GM18502 (cell line): ENCODE results near the gene C1orf115.

Experiments used
- ATAC-seq: cut with Tn5 transposase; IDR thresholded peaks from one replicate; pipeline ENCODE4 v1.9.1; 2021; ENCODE audit warnings: mild to moderate bottlenecking; ENCODE audit not compliant: unreplicated experiment, poor library complexity

The C1orf115 gene

GRCh38 chr1:220692436-220693228 lies 2.5 kb downstream of the C1orf115 start:
- no peak for ATAC-seq

GRCh38 chr1:220694866-220695382 lies 4.8 kb downstream of the C1orf115 start:
- ATAC-seq, result no peak

GRCh38 chr1:220695426-220695825 lies 5.3 kb downstream of the C1orf115 start:
- no peak for ATAC-seq

DNA sequence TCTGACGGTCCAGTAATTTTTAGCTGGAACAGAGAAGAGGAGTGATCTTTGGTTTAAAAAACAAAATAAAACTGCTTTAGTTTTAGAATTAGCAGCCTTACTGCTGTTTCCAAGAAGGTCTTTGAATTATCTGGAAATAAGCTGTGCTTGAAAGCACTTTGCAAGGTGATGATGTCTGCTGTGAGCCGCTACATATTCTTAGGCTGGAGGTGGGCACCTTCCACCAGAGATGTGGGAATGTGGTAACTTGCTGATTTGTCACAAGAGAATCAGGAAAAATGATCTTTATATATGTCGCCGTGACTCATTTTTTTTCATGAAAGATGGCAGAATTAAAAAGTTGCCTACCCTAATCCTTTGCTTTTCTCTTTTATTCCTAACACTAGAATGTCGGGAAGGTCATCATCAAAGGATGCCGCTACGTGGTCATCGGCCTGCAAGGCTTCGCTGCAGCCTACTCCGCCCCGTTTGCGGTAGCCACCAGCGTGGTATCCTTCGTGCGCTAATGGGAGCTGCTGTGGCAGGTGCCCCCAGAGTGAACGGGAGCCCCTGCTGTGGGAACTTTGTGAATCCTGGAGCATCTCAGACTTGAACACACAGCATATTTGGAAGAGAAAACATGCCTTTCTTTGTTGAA lies 6.2 kb downstream of the C1orf115 start:
- no peak for ATAC-seq

GRCh38 chr1:220696863-220697231 lies 6.7 kb downstream of the C1orf115 start:
- ATAC-seq, result peak; percentile 69

DNA sequence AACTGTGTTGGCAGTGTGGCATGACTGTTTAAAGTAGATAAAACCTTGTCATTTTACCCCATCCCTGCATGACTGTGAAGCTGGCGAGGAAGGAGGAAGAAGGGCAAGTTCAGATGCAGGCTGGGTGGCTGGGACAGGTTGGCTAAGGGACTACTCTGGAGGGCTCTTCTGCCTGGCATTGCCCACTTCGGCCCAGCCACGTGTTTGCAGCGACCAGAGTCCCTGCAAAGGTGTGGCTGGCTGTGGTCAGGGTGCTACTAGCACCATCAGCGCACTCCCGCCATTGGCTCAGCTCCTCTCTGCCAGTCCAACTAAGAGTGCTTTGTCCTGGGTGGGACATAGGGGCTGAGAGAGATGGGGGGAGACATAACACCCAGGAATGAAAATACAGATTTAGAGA lies 7.2 kb downstream of the C1orf115 start:
- ATAC-seq, result no peak

GRCh38 chr1:220698607-220699016 lies 8.4 kb downstream of the C1orf115 start:
- ATAC-seq, result no peak

DNA sequence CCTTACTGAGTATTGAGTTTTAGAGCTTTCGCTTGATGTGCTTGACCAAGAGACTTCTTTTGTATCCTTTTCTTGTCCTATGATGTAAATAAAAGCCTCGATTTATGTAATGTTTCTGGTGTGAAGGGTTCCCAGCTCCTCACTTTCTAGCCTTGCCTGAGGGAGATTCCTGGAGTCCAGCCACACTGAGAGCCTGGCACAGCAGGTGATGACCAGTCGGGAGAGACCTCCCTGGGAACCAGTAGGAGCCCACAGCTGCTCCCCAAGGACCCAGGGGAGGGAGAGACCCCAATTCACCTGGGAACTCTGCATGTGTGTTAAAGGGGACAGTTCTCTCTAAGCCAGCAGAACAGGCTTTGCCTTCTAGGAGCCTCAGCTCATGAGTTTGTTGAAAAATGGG lies 8.9 kb downstream of the C1orf115 start:
- ATAC-seq, result no peak

DNA sequence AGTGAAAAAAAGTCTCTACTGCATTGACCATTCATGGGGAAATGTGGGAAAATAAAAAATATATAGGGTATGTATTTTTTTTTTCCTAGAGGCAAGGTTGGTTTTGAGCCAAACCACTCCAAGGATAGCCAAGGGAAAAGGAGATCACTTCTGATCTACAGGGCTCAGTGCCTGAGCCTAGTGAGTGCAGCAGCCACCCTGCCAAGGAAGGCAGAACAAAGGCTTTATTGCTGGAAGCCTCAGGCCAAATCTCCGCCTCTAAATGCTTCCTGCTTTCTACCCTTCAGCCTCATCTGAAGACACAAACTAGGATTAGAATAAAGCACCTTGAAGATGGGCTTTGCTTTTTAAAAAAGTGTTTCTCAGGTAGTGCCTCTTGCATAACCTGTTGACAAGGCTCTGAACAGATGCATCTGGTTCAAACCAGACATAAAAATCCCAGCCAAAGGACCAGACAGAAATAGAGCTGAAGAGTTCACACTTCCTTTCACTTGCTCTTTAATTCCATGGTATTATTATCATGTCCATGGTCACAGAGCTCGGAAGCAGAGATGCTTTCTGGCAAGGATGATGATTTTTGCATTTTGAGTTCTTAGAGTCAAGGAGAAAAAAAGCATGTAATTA lies 10.5 kb downstream of the C1orf115 start:
- no peak for ATAC-seq

DNA sequence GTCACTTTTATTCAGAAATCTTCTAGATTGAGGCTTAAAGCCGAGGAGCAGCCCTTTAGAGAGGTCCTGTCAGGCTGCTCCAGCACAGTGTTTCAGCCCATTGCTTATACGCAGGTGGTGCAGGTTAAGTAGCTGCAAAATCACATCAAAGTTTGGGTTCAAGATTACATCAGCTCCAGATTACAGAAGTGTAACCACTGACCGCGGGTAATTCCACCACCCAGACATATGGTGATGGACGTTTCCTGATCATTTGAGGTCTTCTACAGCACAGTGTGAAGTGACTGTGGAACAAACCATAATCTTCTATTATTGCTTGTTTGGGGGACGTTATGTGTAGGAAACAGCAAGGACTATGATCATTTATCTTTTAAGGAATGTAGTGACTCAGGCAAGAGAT lies 11.8 kb downstream of the C1orf115 start:
- ATAC-seq, result peak; percentile 71

GRCh38 chr1:220702733-220703270 lies 12.6 kb downstream of the C1orf115 start:
- no peak for ATAC-seq

DNA sequence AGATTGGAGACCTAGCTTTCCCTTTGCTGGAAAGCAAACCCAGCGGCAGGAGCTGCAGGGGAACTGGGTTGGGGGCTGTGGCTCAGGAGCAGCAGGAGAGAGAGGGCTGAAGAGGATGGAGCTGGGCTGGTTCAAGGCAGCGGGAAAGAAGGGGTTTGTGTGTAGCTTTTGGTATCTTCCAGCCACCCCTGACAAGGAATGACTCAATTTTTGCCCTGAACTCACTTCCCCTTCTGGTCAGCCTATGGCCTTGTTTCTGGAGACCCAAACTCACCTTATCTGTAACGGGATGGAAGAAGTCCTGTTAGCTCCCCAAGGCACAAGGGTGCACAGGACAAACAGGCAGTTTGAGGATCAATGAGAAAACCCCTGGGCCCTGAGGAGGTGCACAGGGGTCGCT lies 13.1 kb downstream of the C1orf115 start:
- no peak for ATAC-seq

DNA sequence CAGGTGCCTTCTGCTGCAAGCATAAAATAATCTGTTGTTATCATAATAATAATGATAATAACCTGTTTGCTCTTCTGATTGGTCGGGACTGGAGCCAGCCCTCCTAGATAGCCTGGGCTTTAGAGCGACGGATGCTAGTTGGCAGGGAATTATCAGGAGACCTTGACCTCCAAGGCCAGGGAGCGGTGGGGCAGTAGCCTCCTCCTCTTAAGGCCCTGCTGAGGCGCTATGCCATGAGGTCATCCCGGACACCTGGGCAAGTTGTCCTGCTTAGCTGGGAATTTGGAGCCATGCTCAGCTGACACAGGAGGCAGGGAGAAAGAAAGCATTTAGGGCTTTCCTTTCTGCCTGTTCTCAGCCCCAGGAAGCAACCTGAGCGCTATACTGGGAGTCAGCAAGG lies 15.6 kb downstream of the C1orf115 start:
- ATAC-seq, result no peak

GRCh38 chr1:220706480-220706879 lies 16.3 kb downstream of the C1orf115 start:
- no peak for ATAC-seq

DNA sequence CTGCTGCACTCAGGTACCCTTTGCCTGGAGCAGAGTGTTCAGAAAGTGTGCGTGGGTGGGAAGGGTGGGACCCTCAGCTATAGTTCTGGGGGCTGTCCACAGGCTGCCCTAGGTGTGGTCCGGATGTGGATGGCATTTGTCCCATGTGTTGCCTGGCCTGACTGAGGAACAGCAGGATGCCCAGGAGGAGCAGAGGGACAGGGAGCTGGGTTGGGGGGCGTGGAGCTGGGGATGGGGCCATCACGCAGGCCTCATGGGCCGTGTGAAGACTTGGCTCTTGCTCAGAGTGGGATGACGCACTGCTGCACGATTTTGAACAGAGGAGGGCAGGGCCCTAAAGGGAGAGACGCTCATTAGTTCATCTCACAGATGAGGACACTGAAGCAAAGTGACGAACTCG lies 17.0 kb downstream of the C1orf115 start:
- no peak for ATAC-seq

GRCh38 chr1:220708244-220708643 lies 18.1 kb downstream of the C1orf115 start:
- no peak for ATAC-seq

- ATAC-seq, result no peak
These were observed 19.0 kb downstream of the C1orf115 start for GRCh38 chr1:220708936-220709801.

- no peak for ATAC-seq
These were observed 20.2 kb downstream of the C1orf115 start for GRCh38 chr1:220710333-220710732.

GRCh38 chr1:220711056-220711809 lies 21.1 kb downstream of the C1orf115 start:
- ATAC-seq, result peak; percentile 94
